ENCODE results near the gene LCP2. TPM values are rescaled to one million over a fixed set of nuclear protein-coding genes. Genes with fewer than 3 reads are reported as not detected.

Gene LCP2
- total RNA-seq, 1 experiment from 2014 or later, result not detected

GRCh38 chr5:170276140-170276539 is 21.4 kb downstream of the LCP2 start:
- Histone ChIP-seq H3T11ph (ENCODE audit: low read length) (no peak overlapping the region), H4K91ac (ENCODE audit: insufficient read length, low read depth, low read length) (no peak overlapping the region), H4K5ac (ENCODE audit: insufficient read length, low read depth, low read length) (no peak overlapping the region), H3K27me3 (ENCODE audit: insufficient read depth, low read length) (no peaks in the 10 kb centered on the region; the same call in 1 of the 2 replicates), H2AFZ (ENCODE audit: low read length) (no peak overlapping the region), H2BK12ac (ENCODE audit: insufficient read length, low read depth, low read length) (peak overlapping the region; percentile 54), H3K9me3 (ENCODE audit: control insufficient read depth, low read depth, low read length) (no peaks in the 10 kb centered on the region), H3K9ac (ENCODE audit: extremely low read depth, insufficient read length, low read length) (no peak overlapping the region), H3K23ac (ENCODE audit: insufficient read length, low read depth, low read length) (no peak overlapping the region), H2BK5ac (ENCODE audit: insufficient read length, low read length) (no peak overlapping the region), H3K14ac (ENCODE audit: insufficient read depth, low read length) (no peak overlapping the region), H4K8ac (replicated peaks; ENCODE audit: insufficient read length, low read depth, low read length) (no peak overlapping the region), H2BK15ac (ENCODE audit: low read depth, low read length) (no peak overlapping the region), H2AK5ac (ENCODE audit: insufficient read length, low read length) (no peak overlapping the region), H3K79me2 (ENCODE audit: insufficient read depth, low read length) (no peaks in the 10 kb centered on the region), H3K4ac (ENCODE audit: low read depth, low read length) (no peak overlapping the region), H2BK20ac (ENCODE audit: low read depth, low read length, poor library complexity, severe bottlenecking) (no peak overlapping the region), H4K20me1 (ENCODE audit: control insufficient read depth, insufficient read depth, insufficient read length) (no peaks in the 10 kb centered on the region), H3K56ac (ENCODE audit: insufficient read length, low read depth, low read length) (no peak overlapping the region), H3K4me1 (ENCODE audit: insufficient read depth, low read length) (peaks cover 19% of the 10 kb centered on the region; the same call in 1 of the 2 replicates), H3K23me2 (ENCODE audit: insufficient read length, low read depth, low read length, poor library complexity, severe bottlenecking) (no peaks in the 10 kb centered on the region), H3K27ac (ENCODE audit: insufficient read length, low read depth, low read length) (no peak overlapping the region), H2BK120ac (ENCODE audit: low read depth, low read length, poor library complexity, severe bottlenecking) (no peak overlapping the region), H3K18ac (ENCODE audit: insufficient read length, low read depth, low read length) (no peak overlapping the region), H3K4me2 (ENCODE audit: insufficient read depth, insufficient read length, low read length) (no peak overlapping the region), H3K79me1 (ENCODE audit: insufficient read depth, low read depth, low read length, poor library complexity, severe bottlenecking) (no peaks in the 10 kb centered on the region)
- TF ChIP-seq, protein P1, sequence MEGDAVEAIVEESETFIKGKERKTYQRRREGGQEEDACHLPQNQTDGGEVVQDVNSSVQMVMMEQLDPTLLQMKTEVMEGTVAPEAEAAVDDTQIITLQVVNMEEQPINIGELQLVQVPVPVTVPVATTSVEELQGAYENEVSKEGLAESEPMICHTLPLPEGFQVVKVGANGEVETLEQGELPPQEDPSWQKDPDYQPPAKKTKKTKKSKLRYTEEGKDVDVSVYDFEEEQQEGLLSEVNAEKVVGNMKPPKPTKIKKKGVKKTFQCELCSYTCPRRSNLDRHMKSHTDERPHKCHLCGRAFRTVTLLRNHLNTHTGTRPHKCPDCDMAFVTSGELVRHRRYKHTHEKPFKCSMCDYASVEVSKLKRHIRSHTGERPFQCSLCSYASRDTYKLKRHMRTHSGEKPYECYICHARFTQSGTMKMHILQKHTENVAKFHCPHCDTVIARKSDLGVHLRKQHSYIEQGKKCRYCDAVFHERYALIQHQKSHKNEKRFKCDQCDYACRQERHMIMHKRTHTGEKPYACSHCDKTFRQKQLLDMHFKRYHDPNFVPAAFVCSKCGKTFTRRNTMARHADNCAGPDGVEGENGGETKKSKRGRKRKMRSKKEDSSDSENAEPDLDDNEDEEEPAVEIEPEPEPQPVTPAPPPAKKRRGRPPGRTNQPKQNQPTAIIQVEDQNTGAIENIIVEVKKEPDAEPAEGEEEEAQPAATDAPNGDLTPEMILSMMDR (conservative IDR thresholded peaks at IDR 0.05), result no peak
- WGBS (ENCODE audit: extremely low coverage, insufficient read length, low lambda C conversion rate), result no CpG with 5 or more reads among the region's 2 CpGs
- no peaks in the 10 kb centered on the region; a peak in 1 of 7 replicates for H3K36me3 Mint-ChIP-seq (ENCODE audit: insufficient read depth in 1 of 3, low read depth in 3 of 3)
- H3K27me3 Mint-ChIP-seq (ENCODE audit: low read depth), result peaks cover 15% of the 10 kb centered on the region
- H3K9me3 Mint-ChIP-seq, result no peaks in the 10 kb centered on the region
- DNase-seq, result no peak
- no peak overlapping the region; a peak in 1 of 7 replicates for H3K27ac Mint-ChIP-seq
- no peak overlapping the region for H3K4me3 Mint-ChIP-seq
- H3K4me1 Mint-ChIP-seq, result peaks cover 45 to 50% of the 10 kb centered on the region in 2 experiments

Measured in H9 (cell line).